OCI-LY3 (cell line): ENCODE data around the gene FRMD3.

Experiments used
- EZH2phosphoT487 ChIP-seq: fragments of 200-600 bp; shearing (Covaris generic); IDR thresholded peaks from 2 replicates; pipeline ENCODE4 v1.6.1; 2018; ENCODE audit warnings: antibody characterized with exemption, mixed run types, low read depth
- TF ChIP-seq, protein P1 (sequence below): fragments of 200-600, 300-600 bp; sonication (generic); IDR thresholded peaks from 2 replicates; pipeline ENCODE4 v1.5.1; 2014; ENCODE audit warnings: antibody characterized with exemption, low read length, low read depth

GRCh38 chr9:83447351-83447750 lies 90.8 kb downstream of the FRMD3 start:
- TF ChIP-seq, protein P1, sequence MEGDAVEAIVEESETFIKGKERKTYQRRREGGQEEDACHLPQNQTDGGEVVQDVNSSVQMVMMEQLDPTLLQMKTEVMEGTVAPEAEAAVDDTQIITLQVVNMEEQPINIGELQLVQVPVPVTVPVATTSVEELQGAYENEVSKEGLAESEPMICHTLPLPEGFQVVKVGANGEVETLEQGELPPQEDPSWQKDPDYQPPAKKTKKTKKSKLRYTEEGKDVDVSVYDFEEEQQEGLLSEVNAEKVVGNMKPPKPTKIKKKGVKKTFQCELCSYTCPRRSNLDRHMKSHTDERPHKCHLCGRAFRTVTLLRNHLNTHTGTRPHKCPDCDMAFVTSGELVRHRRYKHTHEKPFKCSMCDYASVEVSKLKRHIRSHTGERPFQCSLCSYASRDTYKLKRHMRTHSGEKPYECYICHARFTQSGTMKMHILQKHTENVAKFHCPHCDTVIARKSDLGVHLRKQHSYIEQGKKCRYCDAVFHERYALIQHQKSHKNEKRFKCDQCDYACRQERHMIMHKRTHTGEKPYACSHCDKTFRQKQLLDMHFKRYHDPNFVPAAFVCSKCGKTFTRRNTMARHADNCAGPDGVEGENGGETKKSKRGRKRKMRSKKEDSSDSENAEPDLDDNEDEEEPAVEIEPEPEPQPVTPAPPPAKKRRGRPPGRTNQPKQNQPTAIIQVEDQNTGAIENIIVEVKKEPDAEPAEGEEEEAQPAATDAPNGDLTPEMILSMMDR: no peak
- no peak for TF ChIP-seq EZH2phosphoT487
